ACC112 (cell line): Measurements from ENCODE around the gene DCDC2.
"Not testable (repeated sequence)": the region's sequence is repeated elsewhere in the genome, so short reads cannot be mapped to it uniquely, and the experiment has no call there.

Experiments used
- H2AFZ ChIP-seq: fragments of 200-600 bp; sonication (generic); one replicate; pipeline ENCODE4 v1.6.0; 2017; ENCODE audit warnings: antibody characterized with exemption, low read length; ENCODE audit not compliant: unreplicated experiment
- H3K27ac ChIP-seq: fragments of 200-600 bp; sonication (generic); 2 replicates; pipeline ENCODE4 v1.5.1; 2014; ENCODE audit warnings: low read depth, mild to moderate bottlenecking, antibody characterized with exemption, low read length, moderate library complexity
- H3K27me3 ChIP-seq: fragments of 200-600 bp; sonication (generic); 2 replicates; pipeline ENCODE4 v1.6.1; 2014; ENCODE audit warnings: mild to moderate bottlenecking, antibody characterized with exemption, low read length, moderate library complexity, mixed read lengths; ENCODE audit not compliant: insufficient read depth
- H3K36me3 ChIP-seq: fragments of 200-600 bp; sonication (generic); 2 replicates; pipeline ENCODE4 v1.6.1; 2016; ENCODE audit warnings: mild to moderate bottlenecking, antibody characterized with exemption, low read length, moderate library complexity, mixed read lengths; ENCODE audit not compliant: insufficient read depth
- H3K4me1 ChIP-seq: fragments of 200-600 bp; sonication (generic); one replicate; pipeline ENCODE4 v1.6.1; 2016; ENCODE audit warnings: low read length, mixed read lengths; ENCODE audit not compliant: insufficient read depth, unreplicated experiment, control insufficient read depth
- H3K4me3 ChIP-seq: fragments of 200-600 bp; sonication (generic); 2 replicates; pipeline ENCODE4 v1.5.1; 2014; ENCODE audit warnings: mild to moderate bottlenecking, low read depth, low read length
- H3K79me2 ChIP-seq: fragments of 200-600 bp; sonication (generic); one replicate; pipeline ENCODE4 v1.6.0; 2016; ENCODE audit warnings: low read length; ENCODE audit not compliant: control insufficient read depth, unreplicated experiment, insufficient read depth

The DCDC2 gene

GRCh38 chr6:24394061-24394779 lies 36.4 kb upstream of the DCDC2 start:
- Histone ChIP-seq H3K27ac (peak overlapping the region; percentile 29; the same call in 1 of the 2 replicates), H3K27me3 (no peaks in the 10 kb centered on the region), H3K4me3 (no peak overlapping the region), H3K79me2 (no peaks in the 10 kb centered on the region), H3K4me1 (peaks cover 9% of the 10 kb centered on the region), H3K36me3 (no peaks in the 10 kb centered on the region), H2AFZ (no peak overlapping the region)

GRCh38 chr6:24391756-24392405 lies 34.0 kb upstream of the DCDC2 start:
- no peak overlapping the region for H2AFZ ChIP-seq
- H3K27ac ChIP-seq: no peak overlapping the region

GRCh38 chr6:24391208-24391607 lies 33.3 kb upstream of the DCDC2 start:
- H3K4me3 ChIP-seq: no peak overlapping the region
- H3K4me1 ChIP-seq: peaks cover 9% of the 10 kb centered on the region
- no peak overlapping the region for H2AFZ ChIP-seq
- no peaks in the 10 kb centered on the region for H3K27me3 ChIP-seq
- no peaks in the 10 kb centered on the region for H3K79me2 ChIP-seq
- H3K27ac ChIP-seq: no peak overlapping the region
- H3K36me3 ChIP-seq: no peaks in the 10 kb centered on the region

More at GRCh38 chr6:24391756-24392405, 34.0 kb upstream of the DCDC2 start:
- Histone ChIP-seq H3K4me3 (no peak overlapping the region), H3K4me1 (peaks cover 9% of the 10 kb centered on the region), H3K27me3 (no peaks in the 10 kb centered on the region), H3K36me3 (no peaks in the 10 kb centered on the region), H3K79me2 (no peaks in the 10 kb centered on the region)

- Histone ChIP-seq H2AFZ (no peak overlapping the region), H3K79me2 (no peaks in the 10 kb centered on the region), H3K27ac (no peak overlapping the region), H3K36me3 (no peaks in the 10 kb centered on the region), H3K4me1 (no peaks in the 10 kb centered on the region), H3K4me3 (no peak overlapping the region), H3K27me3 (no peaks in the 10 kb centered on the region)
These were observed 30.0 kb upstream of the DCDC2 start for GRCh38 chr6:24387818-24388217.

- no peaks in the 10 kb centered on the region for H3K4me1 ChIP-seq
- no peak overlapping the region for H3K4me3 ChIP-seq
- 0 out of 2 replicates have a peak, but pooled peaks cover 6% of the 10 kb centered on the region for H3K27me3 ChIP-seq
- H3K27ac ChIP-seq: no peak overlapping the region
- no peaks in the 10 kb centered on the region for H3K79me2 ChIP-seq
- H2AFZ ChIP-seq: no peak overlapping the region
- H3K36me3 ChIP-seq: no peaks in the 10 kb centered on the region
These were observed 27.8 kb upstream of the DCDC2 start for GRCh38 chr6:24385536-24386269.

GRCh38 chr6:24384369-24385130 lies 26.7 kb upstream of the DCDC2 start:
- not testable (repeated sequence) for H3K79me2 ChIP-seq, H3K4me3 ChIP-seq, H3K4me1 ChIP-seq, H2AFZ ChIP-seq, H3K36me3 ChIP-seq, H3K27me3 ChIP-seq, H3K27ac ChIP-seq

GRCh38 chr6:24382891-24383494 lies 25.1 kb upstream of the DCDC2 start:
- not testable (repeated sequence) for H3K27ac ChIP-seq, H3K4me1 ChIP-seq

GRCh38 chr6:24382220-24382540 lies 24.3 kb upstream of the DCDC2 start:
- Histone ChIP-seq H3K4me1 (no peaks in the 10 kb centered on the region), H3K79me2 (no peaks in the 10 kb centered on the region), H2AFZ (no peak overlapping the region), H3K27me3 (peaks cover 21% of the 10 kb centered on the region), H3K4me3 (no peak overlapping the region), H3K27ac (no peak overlapping the region), H3K36me3 (no peaks in the 10 kb centered on the region)

More at GRCh38 chr6:24382891-24383494, 25.1 kb upstream of the DCDC2 start:
- peaks cover 12% of the 10 kb centered on the region; the same call in 1 of the 2 replicates for H3K27me3 ChIP-seq
- not testable (repeated sequence) for H3K4me3 ChIP-seq, H2AFZ ChIP-seq, H3K79me2 ChIP-seq, H3K36me3 ChIP-seq

GRCh38 chr6:24381476-24382219 lies 23.8 kb upstream of the DCDC2 start:
- H3K4me3 ChIP-seq: no peak overlapping the region
- no peak overlapping the region for H2AFZ ChIP-seq
- H3K36me3 ChIP-seq: no peaks in the 10 kb centered on the region
- no peaks in the 10 kb centered on the region for H3K4me1 ChIP-seq
- H3K27ac ChIP-seq: no peak overlapping the region
- no peaks in the 10 kb centered on the region for H3K79me2 ChIP-seq
- H3K27me3 ChIP-seq: peaks cover 26% of the 10 kb centered on the region
